IPS-18c (cell line): Measurements from ENCODE around the gene H2AZ1.
"Not testable (repeated sequence)": the region's sequence is repeated elsewhere in the genome, so short reads cannot be mapped to it uniquely, and the experiment has no call there.

Source experiments
- H3K4me3 ChIP-seq: 2 replicates; pipeline ENCODE4 v1.7.0; 2013; ENCODE audit warnings: low read depth, mild to moderate bottlenecking, low read length, moderate library complexity; ENCODE audit not compliant: insufficient read depth
- H3K9me3 ChIP-seq: one replicate; pipeline ENCODE4 v1.6.1; 2013; ENCODE audit warnings: mild to moderate bottlenecking, low read length, moderate library complexity; ENCODE audit not compliant: control insufficient read depth, insufficient read depth

H2AZ1 gene

DNA sequence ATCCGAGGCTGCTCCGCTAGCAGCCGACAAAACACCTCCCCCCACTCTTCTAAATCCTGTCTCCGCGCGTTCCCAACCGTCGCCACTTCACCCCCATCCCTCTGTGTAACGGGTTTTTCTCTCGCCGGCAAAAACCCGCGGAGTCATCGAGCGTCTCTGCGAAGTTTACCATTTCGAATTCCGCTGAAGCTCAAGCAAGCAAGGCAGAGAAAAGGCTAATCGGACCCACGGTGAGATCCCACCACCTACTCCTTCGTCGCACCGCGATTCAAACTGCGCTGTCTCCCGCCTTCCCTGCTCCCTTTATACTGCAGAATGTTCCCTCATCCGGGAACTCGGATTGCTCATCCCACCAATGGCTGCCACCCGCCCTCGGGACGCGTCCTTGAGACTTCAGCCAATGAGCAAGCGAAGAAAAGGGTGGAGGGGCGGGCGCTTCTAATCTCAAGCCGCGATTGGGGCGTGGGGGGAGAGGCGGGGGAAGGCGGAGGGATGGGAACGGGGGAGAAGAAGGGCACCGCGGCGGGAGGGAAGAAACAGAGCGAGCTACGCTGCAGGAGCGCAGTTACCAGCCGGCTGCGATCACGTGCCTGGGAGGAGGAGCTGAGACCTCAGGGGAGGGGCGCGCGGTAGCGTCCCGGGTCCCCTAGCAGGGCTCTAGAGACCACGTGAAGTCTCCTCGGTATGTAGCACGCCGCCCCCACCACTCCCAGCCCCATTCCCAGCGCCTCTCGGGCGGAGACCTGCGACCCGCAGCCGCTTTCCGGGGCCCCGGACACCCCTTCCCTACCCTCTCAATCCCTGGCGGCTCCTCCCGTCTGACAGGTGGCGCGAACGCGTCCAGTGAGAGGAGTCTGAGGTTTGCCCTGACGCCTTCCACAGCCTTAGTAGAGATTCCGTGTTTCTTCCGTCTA is at the start of gene H2AZ1:
H2AZ1 (minus strand) TSS at position 277 of the 914 bp plus-strand sequence; CDS start at position 172, 105 bp downstream.
- Histone ChIP-seq H3K4me3 (peak within 1 kb of the TSS; percentile 72), H3K9me3 (no peaks in the 10 kb centered on the region)

DNA sequence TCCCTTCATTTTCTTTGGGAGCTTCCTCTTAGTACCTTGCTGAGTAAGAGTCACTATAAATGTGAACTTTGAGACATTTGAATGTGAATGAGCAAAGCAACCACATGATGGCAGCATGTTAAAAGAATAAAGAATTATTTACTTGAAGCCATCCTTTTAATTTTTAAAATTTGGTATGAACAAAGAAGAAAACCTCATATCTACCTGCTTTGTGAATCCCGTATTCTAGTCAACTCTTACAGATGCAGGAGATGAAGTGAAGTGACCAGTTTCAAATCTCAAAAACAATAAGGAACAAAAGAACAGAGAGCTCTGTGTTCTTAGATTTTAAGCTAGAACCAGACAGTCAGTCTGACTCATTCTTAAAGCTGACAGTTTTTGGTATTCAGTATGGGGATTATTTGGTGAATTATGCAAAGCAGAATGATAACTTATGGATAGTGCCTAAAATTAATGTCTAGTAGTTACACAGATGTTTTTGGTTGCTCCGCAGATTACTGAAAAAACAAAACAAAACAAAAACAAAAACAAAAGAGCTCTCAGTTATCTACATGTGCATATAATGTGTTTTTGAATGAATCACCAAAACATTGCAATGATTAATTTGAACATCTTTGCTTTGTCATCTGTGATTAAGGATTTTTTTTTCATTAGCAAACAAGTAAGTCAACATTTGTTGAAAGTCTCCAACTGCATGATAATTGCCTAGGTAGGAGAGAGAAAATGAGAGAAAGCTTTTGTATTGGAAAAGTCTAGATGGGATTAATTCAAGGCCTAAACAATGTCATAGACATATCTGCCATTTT is 48.2 kb upstream of the H2AZ1 start:
- no peaks in the 10 kb centered on the region for H3K9me3 ChIP-seq
- H3K4me3 ChIP-seq: no peak overlapping the region

DNA sequence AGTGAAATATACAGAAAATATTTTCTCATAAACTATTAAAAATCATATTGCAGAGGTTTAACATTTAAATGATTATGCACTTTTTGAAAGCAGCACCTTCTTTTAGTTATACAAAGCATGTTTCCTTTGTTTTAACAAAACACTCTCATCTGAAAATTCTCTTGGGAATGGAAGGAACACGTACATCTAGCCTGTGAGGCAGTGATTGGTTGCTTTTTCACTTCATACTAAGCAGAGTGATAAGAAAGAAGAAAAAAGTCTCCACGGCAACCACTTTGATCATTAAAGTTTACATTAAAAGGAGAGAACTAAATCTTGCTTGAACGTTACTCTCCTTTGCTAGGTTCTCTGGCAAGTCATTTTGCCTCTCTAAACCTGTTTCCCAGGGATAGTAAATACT is 41.7 kb upstream of the H2AZ1 start:
- H3K4me3 ChIP-seq: no peak overlapping the region

DNA sequence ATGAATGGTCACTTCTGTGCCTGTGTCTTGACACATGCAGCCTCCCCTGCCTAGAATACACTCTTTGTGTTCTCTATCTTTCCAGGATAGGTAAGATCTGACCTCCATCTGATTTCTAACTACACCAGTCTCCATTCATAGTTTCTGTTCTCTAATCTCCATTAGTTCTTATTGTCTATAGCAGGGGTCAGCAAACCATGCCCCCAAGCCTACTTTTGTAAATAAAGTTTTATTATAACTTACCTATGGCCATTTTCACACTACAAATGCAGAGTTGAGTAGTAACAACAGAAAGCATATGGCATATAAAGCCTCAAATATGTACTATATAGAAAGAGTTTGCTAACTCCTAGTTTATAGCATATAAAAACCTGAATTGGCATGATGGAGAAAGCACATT is 37.6 kb upstream of the H2AZ1 start:
- H3K9me3 ChIP-seq: no peaks in the 10 kb centered on the region
- no peak overlapping the region for H3K4me3 ChIP-seq

More for the DNA sequence above, 41.7 kb upstream of the H2AZ1 start:
- H3K9me3 ChIP-seq: no peaks in the 10 kb centered on the region

DNA sequence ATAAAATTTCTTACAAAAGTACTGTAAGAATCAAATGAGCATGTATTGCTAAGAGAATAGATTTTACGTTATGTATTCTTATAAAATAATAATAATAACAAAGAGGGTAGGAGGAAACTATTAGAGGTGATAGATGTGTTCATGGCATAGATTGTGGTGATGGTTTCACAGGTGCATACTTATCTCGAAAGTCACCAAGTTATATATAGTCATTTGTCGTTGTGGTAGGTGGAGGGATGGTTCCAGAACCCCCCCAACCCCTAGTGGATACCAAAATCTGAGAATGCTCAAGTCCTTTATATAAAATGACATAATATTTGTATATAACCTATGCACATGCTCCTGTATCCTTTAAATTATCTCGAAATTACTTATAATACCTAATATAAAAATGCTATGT is 36.7 kb upstream of the H2AZ1 start:
- H3K4me3 ChIP-seq: no peak overlapping the region

DNA sequence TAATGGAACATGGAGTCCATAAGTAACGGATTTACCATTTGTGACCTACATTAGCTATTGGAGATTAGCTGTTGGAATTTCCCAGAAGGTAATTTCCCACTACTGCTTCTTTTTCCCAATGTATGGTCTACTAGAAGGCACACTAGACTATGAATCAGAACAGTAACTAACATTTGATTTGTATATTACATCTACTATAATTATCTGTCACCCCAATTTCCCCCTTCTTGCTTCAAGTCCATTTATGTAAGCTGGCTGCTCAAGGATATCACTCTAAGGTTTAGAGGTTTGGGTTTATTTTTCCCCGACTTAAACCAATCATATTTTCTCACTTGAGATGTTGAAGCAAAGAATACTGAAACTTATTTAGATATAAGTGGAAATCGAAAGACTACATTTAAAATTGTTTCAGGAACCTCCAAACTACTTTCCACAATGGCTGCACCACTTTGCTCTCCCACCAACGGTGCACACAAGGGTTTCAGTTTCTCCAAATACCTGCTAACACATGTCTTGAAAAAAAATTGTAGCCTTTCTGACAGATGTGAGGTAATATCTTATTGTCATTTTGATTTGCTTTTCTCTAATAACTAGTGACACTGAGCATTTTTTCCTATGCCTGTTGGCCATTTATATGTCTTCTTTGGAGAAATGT is 33.3 kb upstream of the H2AZ1 start:
- H3K4me3 ChIP-seq: no peak overlapping the region
- H3K9me3 ChIP-seq: no peaks in the 10 kb centered on the region

More for the DNA sequence above, 36.7 kb upstream of the H2AZ1 start:
- H3K9me3 ChIP-seq: no peaks in the 10 kb centered on the region

DNA sequence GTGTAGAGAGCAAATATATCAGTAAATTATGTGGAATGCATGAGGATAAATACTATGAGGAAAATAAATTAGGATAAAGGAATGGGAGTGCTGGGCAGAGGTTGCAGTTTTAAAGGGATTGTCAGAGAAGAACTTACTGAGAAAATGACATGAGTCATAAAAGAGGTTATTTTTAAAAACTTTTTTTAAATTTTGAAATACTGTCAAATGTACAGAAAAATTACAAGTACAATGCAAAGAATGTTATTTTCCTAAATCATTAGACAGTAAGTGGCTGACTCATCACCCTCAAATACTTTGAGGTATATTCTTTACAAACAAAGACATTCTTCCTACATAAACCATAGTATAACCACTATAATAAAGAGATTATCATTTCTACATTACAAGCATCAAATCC is 29.8 kb upstream of the H2AZ1 start:
- H3K4me3 ChIP-seq: no peak overlapping the region
- H3K9me3 ChIP-seq: no peaks in the 10 kb centered on the region

DNA sequence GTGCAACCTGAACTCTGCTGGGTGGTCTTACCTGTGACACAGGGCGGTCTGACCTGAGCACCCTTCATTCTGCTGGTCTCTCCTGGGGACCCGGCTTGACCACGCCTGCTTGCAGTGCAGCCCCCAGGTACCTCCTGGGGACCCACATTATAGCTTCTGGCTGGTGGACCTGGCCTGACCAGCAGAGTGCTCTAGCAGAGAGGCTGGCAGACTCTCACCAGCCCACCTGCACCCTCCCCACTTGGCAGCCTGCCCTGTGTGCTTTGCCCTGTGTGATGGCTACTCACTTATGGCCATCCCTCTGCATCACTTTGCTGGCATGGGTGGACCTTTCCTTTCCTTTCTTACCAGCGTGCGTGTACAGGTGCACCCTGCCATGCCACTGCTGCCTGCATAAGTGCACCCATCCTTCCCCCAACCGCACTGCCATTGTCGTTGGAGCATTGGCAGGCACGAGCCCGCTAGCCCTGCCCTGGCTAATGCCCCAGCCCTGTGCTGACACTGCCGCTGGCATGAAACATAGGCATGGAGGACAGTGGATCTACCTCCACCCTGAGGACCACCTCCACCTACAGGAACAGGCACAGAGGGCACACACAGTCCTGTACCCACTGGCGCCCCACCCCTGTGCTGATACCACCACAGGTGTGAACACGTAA is 21.5 kb upstream of the H2AZ1 start:
- Histone ChIP-seq H3K9me3 (peaks cover 2% of the 10 kb centered on the region), H3K4me3 (no peak overlapping the region)

DNA sequence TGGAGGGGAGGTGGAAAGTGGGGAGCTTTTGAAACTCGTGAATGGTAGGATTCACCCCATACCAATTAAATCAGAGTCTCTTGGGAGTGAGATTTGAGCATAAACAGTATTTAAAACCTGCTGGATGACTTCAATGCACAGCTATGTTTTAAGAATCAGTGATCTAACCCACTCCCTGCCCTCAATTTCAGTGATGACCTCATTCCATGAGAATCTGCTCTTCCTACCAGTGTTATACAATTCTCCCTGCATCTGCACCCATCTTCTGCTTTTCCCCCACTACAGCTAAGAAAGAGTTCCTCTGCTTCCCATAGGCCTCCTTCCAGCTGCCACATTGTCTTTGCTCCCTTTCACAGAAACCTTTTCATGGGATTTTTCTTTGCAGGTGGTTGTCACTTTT is 18.3 kb upstream of the H2AZ1 start:
- Histone ChIP-seq H3K9me3 (no peaks in the 10 kb centered on the region), H3K4me3 (no peak overlapping the region)

DNA sequence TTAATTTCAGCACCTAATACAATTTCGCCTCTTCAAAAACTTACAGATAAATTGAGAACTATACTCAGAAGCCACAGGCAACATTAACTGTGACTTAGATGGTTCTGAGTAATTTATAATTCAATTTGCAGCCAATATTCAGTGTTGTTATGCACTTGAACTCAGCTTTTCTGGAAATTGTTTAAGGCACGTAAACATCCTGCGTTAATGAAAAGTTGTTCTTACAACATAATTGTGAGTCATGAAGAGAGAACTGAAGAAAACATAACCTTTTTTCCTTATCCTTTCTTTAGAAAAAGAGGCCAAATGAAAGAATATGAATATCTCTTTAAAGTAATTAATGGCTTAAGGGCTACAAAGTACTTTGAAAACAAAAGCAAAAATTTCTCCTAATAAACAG is 16.6 kb upstream of the H2AZ1 start:
- no peaks in the 10 kb centered on the region for H3K9me3 ChIP-seq
- no peak overlapping the region for H3K4me3 ChIP-seq

DNA sequence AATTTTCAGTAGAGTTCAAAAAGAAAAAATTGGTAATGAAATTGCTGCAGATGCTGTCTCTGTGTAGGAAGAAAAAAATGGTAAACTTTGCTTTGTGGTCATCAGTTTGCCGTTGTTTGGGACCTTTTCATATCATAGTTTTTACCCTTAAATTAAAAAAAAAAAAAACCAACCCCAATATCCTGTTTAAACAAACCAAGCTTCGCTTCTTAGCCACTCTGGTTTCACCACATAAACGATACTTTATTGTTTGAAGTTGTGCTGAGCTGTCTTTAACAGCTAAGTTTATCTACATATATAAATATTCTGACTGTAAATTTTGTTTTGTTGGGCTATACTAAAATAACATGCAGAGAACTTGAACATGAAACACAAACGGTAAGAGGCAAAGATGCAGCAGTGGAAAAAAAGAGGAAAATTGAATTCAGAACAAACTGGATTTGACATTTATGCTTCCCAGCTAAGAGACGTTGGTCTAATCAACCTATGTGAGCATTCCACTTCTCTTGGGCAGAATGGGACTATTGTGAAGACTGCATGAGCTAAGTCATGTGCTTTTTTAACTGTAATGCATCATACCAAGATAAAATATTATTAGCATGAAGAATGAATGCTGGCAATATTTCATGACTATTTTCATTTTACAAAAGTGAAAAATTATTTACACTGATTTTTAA is 15.7 kb upstream of the H2AZ1 start:
- no peak overlapping the region for H3K4me3 ChIP-seq

DNA sequence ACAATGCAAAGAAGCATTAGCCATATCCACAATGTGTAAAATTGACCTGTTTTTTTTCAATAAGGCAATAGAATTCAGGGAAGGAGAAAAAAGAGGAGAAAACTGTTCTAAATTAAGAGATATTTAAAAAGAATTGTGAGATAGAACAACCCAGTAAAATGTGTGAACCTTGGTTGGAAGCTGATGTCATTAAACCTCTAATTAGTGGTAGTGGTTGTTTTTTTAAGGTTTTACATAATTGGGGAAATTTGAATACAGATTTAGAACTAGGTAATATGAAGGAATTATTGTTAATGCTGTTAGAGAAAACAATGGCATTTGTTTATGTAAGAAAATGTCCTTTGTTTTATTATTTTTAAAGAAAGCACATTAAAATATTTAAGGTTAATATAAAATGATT is 15.1 kb upstream of the H2AZ1 start:
- Histone ChIP-seq H3K4me3 (no peak overlapping the region), H3K9me3 (no peaks in the 10 kb centered on the region)

More for the DNA sequence above, 15.7 kb upstream of the H2AZ1 start:
- no peaks in the 10 kb centered on the region for H3K9me3 ChIP-seq

DNA sequence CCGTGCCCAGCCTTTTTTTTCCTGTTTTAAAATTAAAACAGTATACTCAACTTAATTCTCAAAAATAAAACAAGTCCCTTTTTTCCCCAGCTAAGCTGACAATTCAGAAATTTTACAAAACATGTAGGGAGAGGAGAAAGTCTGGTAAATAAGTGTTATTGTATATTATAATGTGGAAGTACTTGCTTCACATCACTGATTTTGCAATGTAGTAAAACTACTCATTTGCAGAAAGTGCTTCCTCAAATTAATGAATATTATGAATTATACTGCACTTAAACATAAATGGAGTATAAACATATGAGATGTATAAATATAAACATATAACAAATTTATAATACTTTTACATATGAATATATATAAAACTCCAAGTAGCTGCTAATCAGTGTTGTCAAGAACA is 11.6 kb upstream of the H2AZ1 start:
- no peak overlapping the region for H3K4me3 ChIP-seq
- H3K9me3 ChIP-seq: no peaks in the 10 kb centered on the region

DNA sequence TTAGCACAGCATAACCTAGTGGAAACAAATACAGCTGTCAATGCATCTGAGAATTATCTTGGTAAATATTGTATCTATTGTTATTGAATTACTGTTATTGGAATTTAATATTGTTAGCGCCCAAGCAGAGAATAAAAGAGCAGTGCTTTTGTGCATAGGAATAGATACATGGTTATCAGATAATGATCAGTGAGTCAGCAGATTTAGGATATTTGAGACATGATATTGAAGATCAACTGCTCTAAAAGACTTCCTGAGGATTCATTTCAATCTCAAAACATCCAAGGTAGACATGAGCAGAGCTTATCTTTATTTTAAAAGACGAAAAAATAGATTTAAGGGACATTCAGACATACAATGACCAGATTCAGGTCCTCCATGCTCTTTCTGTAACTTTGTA is 10.6 kb upstream of the H2AZ1 start:
- Histone ChIP-seq H3K4me3 (no peak overlapping the region), H3K9me3 (no peaks in the 10 kb centered on the region)

DNA sequence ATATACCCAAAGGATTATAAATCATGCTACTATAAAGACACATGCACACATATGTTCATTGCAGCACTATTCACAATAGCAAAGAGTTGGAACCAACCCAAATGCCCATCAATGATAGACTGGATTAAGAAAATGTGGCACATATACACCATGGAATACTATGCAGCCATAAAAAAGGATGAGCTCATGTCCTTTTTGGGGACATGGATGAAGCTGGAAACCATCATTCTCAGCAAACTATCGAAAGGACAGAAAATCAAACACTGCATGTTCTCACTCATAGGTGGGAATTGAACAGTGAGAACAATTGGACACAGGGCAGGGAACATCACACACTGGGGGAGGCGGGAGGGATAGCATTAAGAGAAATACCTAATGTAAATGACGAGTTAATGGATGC is 8.1 kb upstream of the H2AZ1 start:
- not testable (repeated sequence) for H3K4me3 ChIP-seq

DNA sequence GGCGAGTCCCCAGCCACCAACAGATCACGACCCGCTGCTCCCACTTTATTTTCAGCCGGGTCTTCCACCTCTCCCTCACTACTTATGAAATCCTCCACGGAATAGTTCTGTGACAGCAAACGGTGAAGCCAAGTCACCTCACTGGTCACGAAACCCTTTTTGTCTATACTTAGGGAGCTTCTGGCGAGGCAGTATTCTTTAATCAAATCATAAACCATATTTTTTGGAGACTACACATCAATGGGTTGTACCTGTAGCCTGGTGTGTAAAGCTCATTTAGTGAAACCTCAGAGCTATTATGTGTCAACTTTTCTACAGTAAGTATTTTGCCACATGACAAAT is 809 bp upstream of the H2AZ1 start:
- peak overlapping the region; percentile 71 for H3K4me3 ChIP-seq
- H3K9me3 ChIP-seq: no peaks in the 10 kb centered on the region

More for the DNA sequence above, 8.1 kb upstream of the H2AZ1 start:
- not testable (repeated sequence) for H3K9me3 ChIP-seq
